HepG2 (cell line): Measurements from ENCODE around the gene NALCN. TPM values are rescaled to one million over a fixed set of nuclear protein-coding genes. Genes with fewer than 3 reads are reported as not detected.

Source experiments
- ATAC-seq: fragments of 200-7000 bp; cut with Tn5 transposase; 3 replicates; pipeline ENCODE4 v1.9.1; 2020; ENCODE audit warnings: mild to moderate bottlenecking, moderate library complexity
- BruUV-seq: library from RNA; stranded (reverse); fragments of 400-500 nt; replicated peaks from 2 replicates; lab custom pipeline; 2021; lab: Mats Ljungman, UMichigan
- CTCF ChIA-PET: fragments of 300-600 bp; formaldehyde crosslinking; extraction: SDS; loops from one replicate; lab custom pipeline; 2021; ENCODE audit warnings: low total read pairs, inconsistent platforms, low intra/inter-chr PET ratio; lab: Yijun Ruan, JAX
- POLR2A ChIA-PET: fragments of 350-600 bp; sonication (Branson Sonifier 250); formaldehyde crosslinking; loops from one replicate; lab custom pipeline; 2020; ENCODE audit warnings: antibody characterized with exemption, inconsistent platforms; lab: Yijun Ruan, JAX
- DNase-seq: peaks from one replicate; pipeline ENCODE4 v3.0.0-alpha.2; 2015; ENCODE audit warnings: low spot score
- FAIRE-seq: peaks from 3 replicates; lab custom pipeline; 2011; peaks lifted over from hg19 to GRCh38; lab: Jason Lieb, UNC
- H2AFZ ChIP-seq: one replicate; pipeline ENCODE4 v1.6.1; 2011; ENCODE audit warnings: low read length, inconsistent platforms
- H3K27ac ChIP-seq: fragments of 300-600 bp; 3 replicates; pipeline ENCODE4 v1.8.0; 2011; ENCODE audit warnings: mixed run types, mild to moderate bottlenecking, mixed read lengths, low read length, inconsistent platforms; ENCODE audit not compliant: insufficient read depth; ENCODE audit errors: extremely low read length
- H3K27me3 ChIP-seq, 2 experiments: fragments of 200-600 bp in 1 of 2; 2 replicates in 1 of 2; 3 replicates in 1 of 2; pipeline versions ENCODE4 v1.6.0 to v1.8.0; 2011; ENCODE audit warnings: low read length in 2 of 2, mild to moderate bottlenecking in 2 of 2, moderate library complexity in 2 of 2, inconsistent platforms in 1 of 2; ENCODE audit not compliant: insufficient read depth in 2 of 2, control insufficient read depth in 1 of 2
- H3K36me3 ChIP-seq, 2 experiments: fragments of 200-600 bp in 1 of 2; replicated peaks in 1 of 2; 2 replicates in 1 of 2; 3 replicates in 1 of 2; pipeline versions ENCODE4 v1.5.1 to v1.8.0; 2011; ENCODE audit warnings: low read length in 2 of 2, inconsistent platforms in 1 of 2; ENCODE audit not compliant: insufficient read depth in 2 of 2, control insufficient read depth in 1 of 2
- H3K4me1 ChIP-seq: 2 replicates; pipeline ENCODE4 v1.5.1; 2012; ENCODE audit warnings: low read length, inconsistent platforms; ENCODE audit not compliant: insufficient read depth
- H3K4me2 ChIP-seq: 2 replicates; pipeline ENCODE4 v1.6.0; 2011; ENCODE audit warnings: low read depth, low read length, inconsistent platforms
- H3K4me3 ChIP-seq, 3 experiments: fragments of 200-600 bp in 1 of 3; sonication (generic), shearing (Covaris generic) in 1 of 3; replicated peaks in 1 of 3; 2 replicates each; pipeline ENCODE4 v1.5.1; 2011 to 2016; ENCODE audit warnings: low read length in 3 of 3, inconsistent platforms in 2 of 3, low read depth in 2 of 3, mild to moderate bottlenecking in 2 of 3, control low read depth in 1 of 3, mixed read lengths in 1 of 3; ENCODE audit not compliant: insufficient read depth in 1 of 3
- H3K79me2 ChIP-seq: one replicate; pipeline ENCODE4 v1.6.1; 2011; ENCODE audit warnings: low read length, inconsistent platforms; ENCODE audit not compliant: insufficient read depth
- H3K9ac ChIP-seq: 2 replicates; pipeline ENCODE4 v1.6.0; 2011; ENCODE audit warnings: mild to moderate bottlenecking, low read depth, low read length, inconsistent platforms; ENCODE audit not compliant: insufficient read depth
- H3K9me3 ChIP-seq: 2 replicates; pipeline ENCODE4 v1.5.1; 2012; ENCODE audit warnings: mild to moderate bottlenecking, low read length
- H4K20me1 ChIP-seq: 2 replicates; pipeline ENCODE4 v1.6.0; 2011; ENCODE audit warnings: inconsistent platforms, mild to moderate bottlenecking, low read length, moderate library complexity; ENCODE audit not compliant: insufficient read depth
- ETV6 ChIP-seq: sonication (generic); formaldehyde crosslinking; conservative IDR thresholded peaks from 2 replicates; pipeline ENCODE4 v1.4.0; 2020; ENCODE audit warnings: missing genetic modification reagents
- FOSL1 ChIP-seq: sonication (generic); formaldehyde crosslinking; IDR thresholded peaks from 2 replicates; pipeline ENCODE4 v1.9.0; 2021; ENCODE audit warnings: missing genetic modification reagents, borderline replicate concordance
- FOXC1 ChIP-seq: sonication (generic); formaldehyde crosslinking; IDR thresholded peaks from 2 replicates; pipeline ENCODE4 v1.8.0; 2022; ENCODE audit warnings: mild to moderate bottlenecking, missing genetic modification reagents, borderline replicate concordance
- IRF2 ChIP-seq: IDR thresholded peaks from 2 replicates; pipeline ENCODE4 v1.6.1; 2018; ENCODE audit warnings: missing genetic modification reagents, missing compliant biosample characterization
- KDM5A ChIP-seq: fragments of 200-600 bp; sonication (generic); IDR thresholded peaks from 2 replicates; pipeline ENCODE4 v1.7.0; 2018; ENCODE audit warnings: antibody characterized with exemption, mild to moderate bottlenecking, low read length, borderline replicate concordance
- MBD4 ChIP-seq: IDR thresholded peaks from 2 replicates; pipeline ENCODE4 v1.6.1; 2012; ENCODE audit warnings: low read length, inconsistent platforms, borderline replicate concordance
- MED13 ChIP-seq: sonication (generic); formaldehyde crosslinking; IDR thresholded peaks from 2 replicates; pipeline ENCODE4 v1.5.0; 2020; ENCODE audit warnings: missing genetic modification reagents
- MIER3 ChIP-seq: IDR thresholded peaks from 2 replicates; pipeline ENCODE4 v1.6.1; 2016; ENCODE audit warnings: missing compliant biosample characterization, borderline replicate concordance
- SRSF4 ChIP-seq: fragments of 200-400 bp; formaldehyde crosslinking; IDR thresholded peaks from one replicate; pipeline ENCODE4 v1.6.1; 2018; ENCODE audit warnings: mild to moderate bottlenecking, low read depth, low read length, moderate library complexity; ENCODE audit not compliant: poor library complexity, severe bottlenecking
- ZNF24 ChIP-seq: fragments of 450-650 bp; IDR thresholded peaks from 2 replicates; pipeline ENCODE4 v1.6.1; 2017; ENCODE audit warnings: antibody characterized with exemption, mild to moderate bottlenecking
- ZNF44 ChIP-seq: sonication (generic); formaldehyde crosslinking; IDR thresholded peaks from 2 replicates; pipeline ENCODE4 v1.5.1; 2020; ENCODE audit warnings: mild to moderate bottlenecking, missing genetic modification reagents
- ZNF746 ChIP-seq: sonication (generic); formaldehyde crosslinking; IDR thresholded peaks from 2 replicates; pipeline ENCODE4 v1.8.0; 2022; ENCODE audit warnings: mild to moderate bottlenecking, missing genetic modification reagents
- ZNF816 ChIP-seq: sonication (generic); formaldehyde crosslinking; IDR thresholded peaks from 2 replicates; pipeline ENCODE4 v1.8.0; 2022; ENCODE audit warnings: missing genetic modification reagents, mild to moderate bottlenecking, borderline replicate concordance
- ZNF850 ChIP-seq: sonication (generic); formaldehyde crosslinking; conservative IDR thresholded peaks from 2 replicates; pipeline ENCODE4 v1.9.0; 2021; ENCODE audit warnings: mild to moderate bottlenecking, missing genetic modification reagents
- ZNF879 ChIP-seq: sonication (generic); formaldehyde crosslinking; IDR thresholded peaks from 2 replicates; pipeline ENCODE4 v1.8.1; 2023; ENCODE audit warnings: missing genetic modification reagents
- ZSCAN22 ChIP-seq: sonication (generic); formaldehyde crosslinking; IDR thresholded peaks from 2 replicates; pipeline ENCODE4 v1.4.0; 2020; ENCODE audit warnings: mild to moderate bottlenecking, missing genetic modification reagents
- WGBS: methylation state at CpG from one replicate; pipeline ENCODE4 v1.1.6; 2017; ENCODE audit warnings: low lambda C conversion rate; 5-methylcytosine and 5-hydroxymethylcytosine counted together
- in situ Hi-C: cut with HindIII; loops from 2 replicates; pipeline ENCODE4 v1.10.0; 2017; ENCODE audit warnings: low pct_unique_long_range_greater_than_20kb; ENCODE audit not compliant: extremely low pct_ligation_motif_present
- intact Hi-C: fragments of 100-400 bp; cut with micrococcal nuclease; formaldehyde crosslinking; loops from one replicate; pipeline ENCODE4 v1.10.0; 2022; ENCODE audit not compliant: unreplicated experiment
- polyA plus RNA-seq, 8 experiments: library from polyadenylated mRNA; depleted of rRNA in 3 of 8; stranded (reverse) in 7 of 8; unstranded in 1 of 8; fragments of >200 nt; fragmentation: Illumina TruSeq in 4 of 8; extraction: Trizol in 4 of 8; gene quantifications; 2 replicates each; pipeline versions ENCODE4 v1.2.1 to v1.2.3, GENCODE V29; 2011 to 2016; ENCODE audit warnings: low read depth in 4 of 8, missing spikeins in 1 of 8, mixed read lengths in 1 of 8; ENCODE audit not compliant: insufficient read depth in 1 of 8
- total RNA-seq, 5 experiments: library from RNA; depleted of rRNA; stranded (reverse); fragments of >200 nt; fragmentation: Illumina TruSeq; extraction: Trizol; gene quantifications; 2 replicates each; pipeline ENCODE4 v1.2.3, GENCODE V29; 2016; ENCODE audit warnings: low read depth in 1 of 5

NALCN gene
- total and polyA plus RNA-seq, 2 of the 13 experiments (the other 11 are each of a cell fraction or from before 2014, with no cell fraction given): not detected

GRCh38 chr13:101238555-101238954, 177.8 kb downstream of the NALCN start (continued):
- TF ChIP-seq ZNF44 (CRISPR knock-in tag) (no peak), FOXC1 (no peak), MBD4 (no peak), ZNF746 (CRISPR knock-in tag) (no peak)

GRCh38 chr13:101231751-101232428, 184.4 kb downstream of the NALCN start:
- no peaks in the 10 kb centered on the region for H3K4me1 ChIP-seq
- H3K27me3 ChIP-seq: no peaks in the 10 kb centered on the region
- no peaks in the 10 kb centered on the region for H4K20me1 ChIP-seq
- DNase-seq: no peak
- no peak for TF ChIP-seq KDM5A
- TF ChIP-seq MED13 (CRISPR knock-in tag): no peak
- TF ChIP-seq IRF2 (CRISPR knock-in tag): no peak
- TF ChIP-seq ZNF24: no peak
- no peak for TF ChIP-seq ZSCAN22 (CRISPR knock-in tag)
- no peak for TF ChIP-seq FOSL1
- TF ChIP-seq MIER3: no peak
- TF ChIP-seq SRSF4: no peak
- TF ChIP-seq ETV6 (CRISPR knock-in tag): no peak
- no peak for TF ChIP-seq ZNF850
- TF ChIP-seq ZNF816 (CRISPR knock-in tag): no peak
- no peak for TF ChIP-seq ZNF879 (CRISPR knock-in tag)
- TF ChIP-seq, all 625 proteins: peak for 0
- H3K9me3 ChIP-seq: no peaks in the 10 kb centered on the region
- in situ Hi-C loops (no loop called here), intact Hi-C loops (no loop called here)
- no peak overlapping the region for H3K9ac ChIP-seq
- no TSS peak for BruUV-seq
- H3K4me2 ChIP-seq: no peak overlapping the region
- no peak overlapping the region for H3K27ac ChIP-seq
- H3K79me2 ChIP-seq: no peaks in the 10 kb centered on the region
- H3K4me3 ChIP-seq: no peak overlapping the region
- ATAC-seq: no peak
- FAIRE-seq: no peak
- CTCF ChIA-PET: no interaction called here
- no peaks in the 10 kb centered on the region for H3K36me3 ChIP-seq
- 13% methylated on average over 5 of the region's 5 CpGs for WGBS
- no peak overlapping the region for H2AFZ ChIP-seq
- POLR2A ChIA-PET: no interaction called here
